Stomach smooth muscle (tissue), 2 donors: ENCODE measurements around the gene SARS1.
A peak's percentile ranks its signal among the peaks of the same experiment; 100 is the strongest.

Experiments used
- H3K27ac ChIP-seq: one replicate; pipeline ENCODE4 v1.7.0; 2013; ENCODE audit warnings: mild to moderate bottlenecking, low read length, inconsistent platforms
- H3K27me3 ChIP-seq, 2 donors: one replicate each; pipeline ENCODE4 v1.7.0; 2013; ENCODE audit warnings: low read length in 2 of 2; ENCODE audit not compliant: insufficient read depth in 2 of 2, control insufficient read depth in 1 of 2
- H3K36me3 ChIP-seq, 2 donors: one replicate each; pipeline ENCODE4 v1.7.0; 2013; ENCODE audit warnings: low read length in 2 of 2; ENCODE audit not compliant: control insufficient read depth in 2 of 2, insufficient read depth in 2 of 2
- H3K4me1 ChIP-seq: one replicate; pipeline ENCODE4 v1.7.0; 2013; ENCODE audit warnings: low read length; ENCODE audit not compliant: control insufficient read depth, insufficient read depth
- H3K4me3 ChIP-seq, 2 donors: one replicate each; pipeline ENCODE4 v1.7.0; 2013; ENCODE audit warnings: low read length in 2 of 2
- H3K9ac ChIP-seq, 2 donors: one replicate each; pipeline ENCODE4 v1.7.0; 2013; ENCODE audit warnings: low read length in 2 of 2, mild to moderate bottlenecking in 1 of 2
- H3K9me3 ChIP-seq, 2 donors: one replicate each; pipeline ENCODE4 v1.7.0; 2013; ENCODE audit warnings: low read length in 2 of 2; ENCODE audit not compliant: control insufficient read depth in 2 of 2
- donor health status: healthy.
- donor health status: Pancreatic carcinoma.

Gene SARS1

DNA sequence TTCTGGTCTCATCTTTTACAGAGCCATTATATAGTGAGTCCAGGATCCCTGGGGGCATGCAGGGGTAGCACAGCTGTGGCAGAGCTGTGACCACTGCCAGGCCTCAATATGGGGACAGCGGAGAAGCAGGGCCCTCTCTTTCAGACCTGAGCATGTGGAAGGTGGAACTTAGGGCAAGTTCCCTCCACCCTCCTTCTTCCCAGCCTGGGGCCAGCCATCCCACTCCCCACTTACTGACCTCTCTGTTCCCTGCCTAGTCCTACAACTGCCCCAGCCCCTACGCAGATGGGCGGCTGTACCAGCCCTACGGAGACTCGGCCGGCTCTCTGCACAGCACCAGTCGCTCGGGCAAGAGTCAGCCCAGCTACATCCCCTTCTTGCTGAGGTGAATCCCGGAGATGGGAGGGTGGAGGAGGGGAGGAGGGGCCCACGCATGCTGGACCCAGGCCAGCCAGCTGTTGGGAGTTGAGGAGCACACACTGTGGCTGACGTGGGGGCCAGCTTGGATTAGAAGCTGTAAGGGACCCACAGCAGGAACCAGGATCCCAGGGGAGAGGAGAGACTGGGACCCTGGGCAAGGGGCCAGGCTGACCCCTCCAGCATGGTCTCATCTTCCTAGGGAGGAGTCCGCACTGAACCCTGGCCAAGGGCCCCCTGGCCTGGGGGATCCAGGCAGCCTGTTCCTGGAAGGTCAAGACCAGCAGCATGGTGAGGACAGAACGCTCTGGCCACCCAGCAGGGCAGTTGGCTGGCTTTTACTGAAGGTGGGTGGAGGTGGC, 58.5 kb downstream of the SARS1 start:
- Histone ChIP-seq H3K4me3 (no peak overlapping the region), H3K27me3 (no peaks in the 10 kb centered on the region), H3K9me3 (no peaks in the 10 kb centered on the region), H3K27ac (no peak overlapping the region), H3K9ac (no peak overlapping the region), H3K4me1 (peaks cover 11% of the 10 kb centered on the region), H3K36me3 (peaks cover 4 to 6% of the 10 kb centered on the region in 2 donors)

DNA sequence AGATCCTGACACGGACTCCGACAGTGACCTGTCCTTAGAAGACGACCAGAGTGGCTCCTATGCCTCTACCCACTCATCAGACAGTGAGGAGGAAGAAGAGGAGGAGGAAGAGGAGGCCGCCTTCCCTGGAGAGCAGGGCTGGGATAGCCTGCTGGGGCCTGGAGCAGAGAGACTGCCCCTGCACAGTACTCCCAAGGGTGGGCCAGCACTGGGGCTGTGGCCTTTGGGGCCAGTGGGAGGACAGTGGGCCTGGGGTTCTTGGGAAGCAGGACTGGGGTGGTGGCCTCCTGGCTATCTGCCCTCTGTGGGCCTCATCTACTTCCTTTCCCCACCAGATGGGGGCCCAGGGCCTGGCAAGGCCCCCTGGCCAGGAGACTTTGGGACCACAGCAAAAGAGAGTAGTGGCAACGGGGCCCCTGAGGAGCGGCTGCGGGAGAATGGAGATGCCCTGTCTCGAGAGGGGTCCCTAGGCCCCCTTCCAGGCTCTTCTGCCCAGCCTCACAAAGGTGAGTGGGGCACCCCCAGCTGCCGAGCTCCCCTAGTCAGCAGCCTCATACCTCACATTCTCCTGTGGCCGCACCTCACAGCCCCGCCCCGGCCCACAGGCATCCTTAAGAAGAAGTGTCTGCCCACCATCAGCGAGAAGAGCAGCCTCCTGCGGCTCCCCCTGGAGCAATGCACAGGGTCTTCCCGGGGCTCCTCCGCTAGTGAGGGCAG, 59.3 kb downstream of the SARS1 start:
- Histone ChIP-seq H3K4me1 (peaks cover 11% of the 10 kb centered on the region), H3K4me3 (no peak overlapping the region), H3K27me3 (no peaks in the 10 kb centered on the region), H3K27ac (no peak overlapping the region), H3K9ac (no peak overlapping the region), H3K9me3 (no peaks in the 10 kb centered on the region), H3K36me3 (peaks cover 4% of the 10 kb centered on the region in 2 donors)

DNA sequence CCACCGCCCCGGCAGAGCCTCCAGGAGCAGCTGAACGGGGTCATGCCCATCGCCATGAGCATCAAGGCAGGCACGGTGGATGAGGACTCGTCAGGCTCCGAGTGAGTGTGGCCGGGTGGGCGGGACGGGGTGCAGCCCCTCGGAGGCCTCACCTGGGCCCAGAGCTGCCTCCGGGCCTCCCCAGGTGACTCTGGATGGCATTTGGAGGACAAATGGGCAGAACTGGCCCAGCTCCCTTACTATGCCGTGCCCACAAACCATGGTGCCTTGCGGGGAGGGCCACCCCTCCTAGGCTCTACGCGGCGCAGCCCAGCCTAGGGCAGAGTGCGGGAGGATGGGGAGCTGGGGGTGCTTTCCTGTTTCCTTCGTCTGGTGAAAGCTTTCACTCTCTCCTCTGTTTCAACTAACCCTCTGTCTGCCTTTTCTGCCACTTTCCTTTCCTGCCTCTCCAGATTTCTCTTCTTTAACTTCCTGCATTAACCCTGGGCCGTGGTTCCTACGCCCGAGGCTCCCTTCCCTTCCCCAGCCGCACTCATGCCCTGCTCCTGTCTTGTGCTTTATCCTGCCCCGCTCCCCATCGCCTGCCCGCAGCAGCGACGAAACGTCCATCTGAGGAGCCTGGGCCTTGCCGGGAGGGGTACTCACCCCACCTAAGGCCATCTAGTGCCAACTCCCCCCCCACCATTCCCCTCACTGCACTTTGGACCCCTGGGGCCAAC, 60.0 kb downstream of the SARS1 start:
- Histone ChIP-seq H3K36me3 (peaks cover 2 to 4% of the 10 kb centered on the region in 2 donors), H3K4me1 (peaks cover 11% of the 10 kb centered on the region), H3K27me3 (no peaks in the 10 kb centered on the region), H3K27ac (no peak overlapping the region), H3K9ac (no peak overlapping the region), H3K9me3 (no peaks in the 10 kb centered on the region), H3K4me3 (no peak overlapping the region)

DNA sequence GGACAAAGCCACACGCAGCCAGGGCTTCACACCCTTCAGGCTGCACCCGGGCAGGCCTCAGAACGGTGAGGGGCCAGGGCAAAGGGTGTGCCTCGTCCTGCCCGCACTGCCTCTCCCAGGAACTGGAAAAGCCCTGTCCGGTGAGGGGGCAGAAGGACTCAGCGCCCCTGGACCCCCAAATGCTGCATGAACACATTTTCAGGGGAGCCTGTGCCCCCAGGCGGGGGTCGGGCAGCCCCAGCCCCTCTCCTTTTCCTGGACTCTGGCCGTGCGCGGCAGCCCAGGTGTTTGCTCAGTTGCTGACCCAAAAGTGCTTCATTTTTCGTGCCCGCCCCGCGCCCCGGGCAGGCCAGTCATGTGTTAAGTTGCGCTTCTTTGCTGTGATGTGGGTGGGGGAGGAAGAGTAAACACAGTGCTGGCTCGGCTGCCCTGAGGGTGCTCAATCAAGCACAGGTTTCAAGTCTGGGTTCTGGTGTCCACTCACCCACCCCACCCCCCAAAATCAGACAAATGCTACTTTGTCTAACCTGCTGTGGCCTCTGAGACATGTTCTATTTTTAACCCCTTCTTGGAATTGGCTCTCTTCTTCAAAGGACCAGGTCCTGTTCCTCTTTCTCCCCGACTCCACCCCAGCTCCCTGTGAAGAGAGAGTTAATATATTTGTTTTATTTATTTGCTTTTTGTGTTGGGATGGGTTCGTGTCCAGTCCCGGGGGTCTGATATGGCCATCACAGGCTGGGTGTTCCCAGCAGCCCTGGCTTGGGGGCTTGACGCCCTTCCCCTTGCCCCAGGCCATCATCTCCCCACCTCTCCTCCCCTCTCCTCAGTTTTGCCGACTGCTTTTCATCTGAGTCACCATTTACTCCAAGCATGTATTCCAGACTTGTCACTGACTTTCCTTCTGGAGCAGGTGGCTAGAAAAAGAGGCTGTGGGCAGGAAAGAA, 61.1 kb downstream of the SARS1 start:
- H3K27me3 ChIP-seq, result no peaks in the 10 kb centered on the region
- peak overlapping the region in 1 of 2 donors; percentile 29 for H3K9ac ChIP-seq
- H3K4me1 ChIP-seq, result peaks cover 11% of the 10 kb centered on the region
- no peak overlapping the region for H3K27ac ChIP-seq
- no peaks in the 10 kb centered on the region for H3K9me3 ChIP-seq
- no peak overlapping the region for H3K4me3 ChIP-seq
- peaks cover 0 to 4% of the 10 kb centered on the region in 2 donors for H3K36me3 ChIP-seq

DNA sequence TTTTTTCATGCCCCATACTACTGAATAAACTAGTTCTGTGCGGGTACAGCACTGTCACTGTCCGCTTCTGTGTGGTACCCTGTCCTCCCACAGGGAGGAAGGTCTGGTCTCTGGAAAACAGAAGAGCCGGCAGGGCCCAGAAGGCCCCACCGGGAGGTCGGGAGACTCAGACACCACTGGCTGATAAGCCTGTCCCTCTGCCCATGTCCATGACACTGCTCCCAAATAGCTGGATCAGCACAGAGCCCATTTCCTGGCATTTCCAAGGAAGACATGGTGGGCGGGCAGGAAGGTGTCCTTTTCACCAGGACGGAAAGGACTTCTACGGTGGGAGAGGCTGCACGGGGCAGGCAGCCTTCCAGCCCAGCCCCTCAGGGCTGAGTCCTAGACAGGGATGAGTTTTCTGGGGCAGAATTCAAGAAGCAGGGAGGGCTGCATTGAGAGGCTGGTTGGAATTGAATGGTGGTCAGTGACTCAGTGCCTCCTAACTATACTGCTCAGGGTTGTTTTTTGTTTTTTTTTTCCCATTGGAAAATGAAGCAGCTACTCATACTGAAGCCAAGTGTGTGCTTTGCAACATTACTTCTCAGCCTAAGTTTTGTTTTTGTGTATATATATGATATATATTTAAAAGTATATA, 62.1 kb downstream of the SARS1 start:
- no peak overlapping the region for H3K27ac ChIP-seq
- H3K9me3 ChIP-seq, result no peaks in the 10 kb centered on the region
- H3K36me3 ChIP-seq, result peaks cover 0 to 2% of the 10 kb centered on the region in 2 donors
- no peak overlapping the region for H3K9ac ChIP-seq
- no peaks in the 10 kb centered on the region for H3K27me3 ChIP-seq
- H3K4me3 ChIP-seq, result no peak overlapping the region
- peaks cover 11% of the 10 kb centered on the region for H3K4me1 ChIP-seq

DNA sequence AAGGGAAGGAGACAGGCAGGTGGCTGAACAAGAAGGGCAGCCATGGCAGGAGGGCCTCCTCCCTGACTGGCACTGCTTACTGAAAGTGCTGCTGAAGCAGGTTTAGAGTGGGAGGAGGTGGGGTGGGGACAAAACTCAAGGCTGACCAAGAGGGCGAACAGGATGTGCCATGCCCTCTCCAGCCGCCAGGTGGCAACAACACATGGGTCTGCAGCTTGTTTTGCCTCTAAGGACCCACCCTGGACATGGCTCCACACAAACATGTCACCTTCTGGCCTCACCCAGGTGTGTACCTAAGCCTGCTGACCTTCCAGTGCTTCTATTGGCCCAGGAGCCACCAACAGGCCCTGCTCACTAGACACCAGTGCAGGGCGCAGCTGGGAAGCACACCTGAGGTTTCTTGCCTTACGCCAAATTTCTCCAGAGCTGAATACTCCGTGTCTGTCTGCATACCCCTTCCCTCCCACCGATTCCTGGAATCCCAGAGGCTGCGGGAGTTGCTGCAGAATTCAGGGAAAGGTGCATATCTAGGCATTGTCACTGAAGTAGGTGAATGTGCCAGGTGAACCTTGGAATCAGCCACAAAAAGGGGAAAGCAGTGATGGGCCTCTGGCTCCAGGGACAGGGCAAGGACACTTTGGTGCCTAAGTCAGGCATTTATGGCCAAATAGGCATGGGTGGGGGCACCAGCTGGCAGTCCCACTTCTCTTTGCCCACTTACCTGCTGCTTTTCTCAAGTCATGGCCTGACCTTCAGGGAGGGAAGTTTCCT, 63.9 kb downstream of the SARS1 start:
- Histone ChIP-seq H3K4me1 (peaks cover 21% of the 10 kb centered on the region), H3K9ac (peak overlapping the region in 1 of 2 donors; percentile 29)

DNA sequence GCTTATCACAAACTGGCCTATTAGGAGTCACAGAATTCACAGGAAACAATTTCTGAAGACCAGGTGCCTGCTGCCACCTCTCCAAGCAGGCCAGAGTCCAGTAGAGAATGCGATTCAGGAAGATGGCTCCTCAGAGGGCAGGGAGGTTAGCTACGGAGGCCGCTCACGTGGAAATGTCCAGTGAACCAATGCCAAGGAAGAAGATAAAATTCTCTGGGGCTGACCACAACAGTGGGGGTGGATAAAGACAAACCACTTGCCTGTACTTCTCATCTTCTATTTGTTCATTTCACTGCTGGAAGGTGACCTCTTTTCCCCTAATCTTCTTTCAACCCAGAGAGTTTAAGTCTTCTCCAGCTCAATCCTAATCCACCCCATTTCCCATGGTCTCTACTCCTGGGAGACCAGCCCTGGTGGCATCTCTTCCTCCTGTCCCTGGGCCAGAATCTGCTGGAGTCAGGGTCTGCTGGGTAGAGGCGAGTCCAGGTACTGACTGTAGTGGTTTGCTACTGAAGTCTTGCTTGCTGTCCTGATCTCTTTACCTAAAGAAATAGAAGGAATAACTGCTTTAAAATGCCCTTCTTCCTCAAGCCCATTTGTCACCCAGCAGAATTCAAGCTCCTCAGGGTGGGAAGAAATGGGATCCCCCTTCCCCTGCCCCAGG, 66.0 kb downstream of the SARS1 start:
- no peak overlapping the region for H3K4me3 ChIP-seq
- no peaks in the 10 kb centered on the region for H3K36me3 ChIP-seq
- no peak overlapping the region for H3K9ac ChIP-seq
- H3K27ac ChIP-seq, result no peak overlapping the region
- H3K4me1 ChIP-seq, result peaks cover 31% of the 10 kb centered on the region
- H3K27me3 ChIP-seq, result no peaks in the 10 kb centered on the region
- H3K9me3 ChIP-seq, result no peaks in the 10 kb centered on the region

More for the DNA sequence above, 63.9 kb downstream of the SARS1 start:
- H3K9me3 ChIP-seq, result no peaks in the 10 kb centered on the region
- H3K36me3 ChIP-seq, result no peaks in the 10 kb centered on the region
- H3K4me3 ChIP-seq, result no peak overlapping the region
- H3K27me3 ChIP-seq, result no peaks in the 10 kb centered on the region
- no peak overlapping the region for H3K27ac ChIP-seq

DNA sequence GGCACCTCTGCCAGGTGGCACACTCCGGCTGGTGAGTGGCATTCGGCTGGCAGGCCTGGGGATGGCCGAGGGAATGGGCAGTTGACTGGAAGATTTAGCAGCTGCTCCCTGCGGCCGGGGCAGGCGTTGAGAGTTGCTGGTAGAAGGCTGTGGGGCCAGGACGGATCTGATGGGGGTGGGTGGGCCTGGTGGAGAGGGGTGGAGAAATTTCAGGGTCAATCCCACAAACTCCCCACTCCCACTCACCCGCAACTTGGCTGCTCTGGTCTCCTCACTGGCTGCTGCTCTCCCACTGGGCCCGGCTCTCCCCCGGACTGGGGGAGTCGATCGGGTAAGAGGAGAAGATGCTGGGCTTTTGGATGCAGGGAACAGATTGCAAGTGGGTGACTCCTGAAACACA, 67.1 kb downstream of the SARS1 start:
- Histone ChIP-seq H3K4me1 (peaks cover 25% of the 10 kb centered on the region), H3K36me3 (no peaks in the 10 kb centered on the region), H3K9me3 (no peaks in the 10 kb centered on the region), H3K9ac (no peak overlapping the region), H3K27ac (no peak overlapping the region), H3K27me3 (no peaks in the 10 kb centered on the region), H3K4me3 (no peak overlapping the region)
